Uterus (tissue), 2 donors: Measurements from ENCODE around the gene NEMF.

Source experiments
- CTCF ChIP-seq, 4 experiments: fragments of 200-600 bp in 2 of 4; fragments of 450-650 bp in 2 of 4; sonication (generic) in 2 of 4; IDR thresholded peaks; one replicate each; pipeline ENCODE4 v1.5.1; 2016 to 2019; ENCODE audit warnings: antibody characterized with exemption in 4 of 4, mild to moderate bottlenecking in 2 of 4, moderate library complexity in 1 of 4
- POLR2A ChIP-seq, 2 donors: fragments of 450-650 bp; IDR thresholded peaks; one replicate each; pipeline ENCODE4 v1.6.1; 2016; ENCODE audit warnings: antibody characterized with exemption in 2 of 2, mild to moderate bottlenecking in 1 of 2, moderate library complexity in 1 of 2

- TF ChIP-seq CTCF (IDR thresholded peaks at IDR 0.05), result no peak
- no peak for TF ChIP-seq POLR2A (IDR thresholded peaks at IDR 0.05)
Measured at GRCh38 chr14:49783394-49784014, 69.1 kb downstream of the NEMF start.
